ENCODE results near the gene GLYATL3.

DNA sequence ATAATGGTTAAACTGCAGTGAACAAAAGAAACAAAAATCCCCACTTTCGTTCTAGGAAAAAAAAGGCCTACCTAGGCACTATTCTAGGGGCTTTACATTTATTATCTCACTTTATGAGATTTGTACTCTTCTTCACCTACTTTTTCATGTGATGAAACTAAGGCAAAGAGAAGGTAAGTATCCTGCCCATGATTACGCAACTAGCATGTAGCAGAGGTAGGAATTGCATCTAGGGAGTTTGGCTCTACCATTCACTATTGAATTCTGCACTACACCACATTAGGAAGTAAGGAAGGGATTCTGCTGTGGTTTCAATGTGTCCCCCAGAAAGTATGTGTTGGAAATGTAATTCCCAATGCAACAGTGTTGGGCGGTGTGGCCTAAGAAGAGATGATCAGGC is 39.4 kb downstream of the GLYATL3 start:
- TF ChIP-seq POLR2A (IDR thresholded peaks at IDR 0.05; ENCODE audit: low read depth, low read length) (no peak), POLR2AphosphoS5 (IDR thresholded peaks at IDR 0.05; ENCODE audit: low read depth, low read length) (no peak), TAF1 (IDR thresholded peaks at IDR 0.05; ENCODE audit: borderline replicate concordance, low read depth, low read length) (no peak)

Measured in GM12892 (cell line).